Left colon (tissue), 2 donors: ENCODE results near the gene POLR1B. TPM values are rescaled to one million over a fixed set of nuclear protein-coding genes. Genes with fewer than 3 reads are reported as not detected.
"Not testable (repeated sequence)": the region's sequence is repeated elsewhere in the genome, so short reads cannot be mapped to it uniquely, and the experiment has no call there.

Experiments used
- ATAC-seq: fragments of 200-7000 bp; cut with Tn5 transposase; one replicate; pipeline ENCODE4 v1.9.1; 2020; ENCODE audit warnings: mild to moderate bottlenecking, moderate library complexity
- DNase-seq, 2 donors: peaks; one replicate each; pipeline ENCODE4 v3.0.0-alpha.2; 2020
- intact Hi-C, 2 donors: fragments of 100-400 bp; cut with DNase I in 1 of 2; cut with micrococcal nuclease in 1 of 2; formaldehyde crosslinking; loops; one replicate each; pipeline versions ENCODE4 v1.11.2 to v1.14.0; 2022; cut with DNase I, micrococcal nuclease
- total RNA-seq, 2 donors: library from RNA; stranded (reverse); fragmentation: NEBNext Ultra II Directional; extraction: Animal tissue kit (Norgen Biotek cat#: 25700); gene quantifications; one replicate each; pipeline ENCODE4 v1.2.1, GENCODE V29; 2021
- donor health status: DM: no; HTN: no; CAD: no.
- donor health status: DM: yes; HTN: yes; CAD: no.

Gene POLR1B
- total RNA-seq, 2 donors from 2014 or later, result 14.2 to 17.3 TPM

GRCh38 chr2:112539306-112539705 is 3.0 kb upstream of the POLR1B start:
- DNase-seq (no peak), ATAC-seq (no peak)
- intact Hi-C loops, result no loop called here

- intact Hi-C loops, result no loop called here
- no peak for ATAC-seq
- DNase-seq, result no peak
These were observed 1.4 kb upstream of the POLR1B start for GRCh38 chr2:112540906-112541305.

- DNase-seq, result peak; percentile 62 to 77
- peak; percentile 73 for ATAC-seq
- intact Hi-C loops, result no loop called here
These were observed 746 bp upstream of the POLR1B start for GRCh38 chr2:112541315-112542122.

GRCh38 chr2:112542984-112543661 is 858 bp downstream of the POLR1B start:
- DNase-seq (no peak), ATAC-seq (peak; percentile 9)

GRCh38 chr2:112547333-112547732 is 5.1 kb downstream of the POLR1B start:
- ATAC-seq, result no peak

More at GRCh38 chr2:112542984-112543661, 858 bp downstream of the POLR1B start:
- intact Hi-C loops, result no loop called here

GRCh38 chr2:112548980-112549379 is 6.7 kb downstream of the POLR1B start:
- DNase-seq (no peak), ATAC-seq (no peak)
- intact Hi-C loops, result no loop called here

More at GRCh38 chr2:112547333-112547732, 5.1 kb downstream of the POLR1B start:
- intact Hi-C loops, result no loop called here
- DNase-seq, result no peak

GRCh38 chr2:112566104-112566503 is 23.8 kb downstream of the POLR1B start:
- DNase-seq (no peak), ATAC-seq (no peak)
- intact Hi-C loops, result no loop called here

- intact Hi-C loops, ATAC-seq: not testable (repeated sequence)
These were observed 24.2 kb downstream of the POLR1B start for GRCh38 chr2:112566508-112566907.

GRCh38 chr2:112572005-112572404 is 29.7 kb downstream of the POLR1B start:
- DNase-seq (no peak), ATAC-seq (no peak)
- intact Hi-C loops, result no loop called here

More at GRCh38 chr2:112566508-112566907, 24.2 kb downstream of the POLR1B start:
- DNase-seq, result not testable (repeated sequence)

- ATAC-seq (no peak), DNase-seq (no peak)
- intact Hi-C loops, result no loop called here
These were observed 35.5 kb downstream of the POLR1B start for GRCh38 chr2:112577756-112578155.

- ATAC-seq, result no peak
These were observed 37.0 kb downstream of the POLR1B start for GRCh38 chr2:112579241-112579640.

GRCh38 chr2:112580084-112580483 is 37.8 kb downstream of the POLR1B start:
- DNase-seq (no peak), ATAC-seq (no peak)
- intact Hi-C loops, result no loop called here

More at GRCh38 chr2:112579241-112579640, 37.0 kb downstream of the POLR1B start:
- intact Hi-C loops, result no loop called here
- DNase-seq, result no peak

- intact Hi-C loops, result no loop called here
- ATAC-seq (peak; percentile 8), DNase-seq (no peak)
These were observed 40.1 kb downstream of the POLR1B start for GRCh38 chr2:112582314-112582746.

GRCh38 chr2:112583497-112584133 is 41.4 kb downstream of the POLR1B start:
- no peak for ATAC-seq
- intact Hi-C loops, result no loop called here
- DNase-seq, result no peak

- intact Hi-C loops, result no loop called here
- peak; percentile 96 for DNase-seq
- ATAC-seq, result peak; percentile 88
These were observed 42.0 kb downstream of the POLR1B start, which contains the start of gene CHCHD5 for GRCh38 chr2:112584134-112584890. Gene CHCHD5 (plus strand): TSS chr2:112584609. CDS start chr2:112584648, 39 bp downstream.

GRCh38 chr2:112584891-112585250 is 42.6 kb downstream of the POLR1B start:
- DNase-seq (no peak), ATAC-seq (no peak)
- intact Hi-C loops, result no loop called here

- DNase-seq, result no peak
- ATAC-seq, result no peak
- intact Hi-C loops, result no loop called here
These were observed 43.1 kb downstream of the POLR1B start for GRCh38 chr2:112585400-112585799.

- intact Hi-C loops, result no loop called here
- ATAC-seq (no peak), DNase-seq (no peak)
These were observed 43.7 kb downstream of the POLR1B start for GRCh38 chr2:112585873-112586464.
